Panc1 (cell line): Measurements from ENCODE around the gene NME5. TPM values are rescaled to one million over a fixed set of nuclear protein-coding genes. Genes with fewer than 3 reads are reported as not detected.

Experiments used
- ATAC-seq: fragments of 200-7000 bp; cut with Tn5 transposase; 2 replicates; pipeline ENCODE4 v1.9.1; 2020; ENCODE audit warnings: mild to moderate bottlenecking, moderate library complexity
- BruUV-seq: library from RNA; stranded (reverse); fragments of 400-500 nt; replicated peaks from 2 replicates; lab custom pipeline; 2021; lab: Mats Ljungman, UMichigan
- CTCF ChIA-PET: fragments of 300-600 bp; sonication (Branson Sonifier 250); formaldehyde crosslinking; loops from one replicate; lab custom pipeline; 2022; ENCODE audit warnings: antibody characterized with exemption; lab: Charles Lee
- POLR2A ChIA-PET: fragments of 300-600 bp; sonication (Branson Sonifier 250); formaldehyde crosslinking; loops from one replicate; lab custom pipeline; 2022; ENCODE audit warnings: antibody characterized with exemption; lab: Charles Lee
- DNase-seq: peaks from one replicate; pipeline ENCODE4 v3.0.0-alpha.2; 2010; ENCODE audit warnings: low read depth, low spot score
- H3K27ac ChIP-seq: 2 replicates; pipeline ENCODE4 v1.5.1; 2011; ENCODE audit warnings: mild to moderate bottlenecking, low read length, inconsistent platforms
- H3K27me3 ChIP-seq: fragments of 200-500 bp; sonication (Bioruptor generic); 2 replicates; pipeline ENCODE4 v1.6.0; 2014; ENCODE audit warnings: low read length, inconsistent platforms; ENCODE audit not compliant: control insufficient read depth, insufficient read depth
- H3K36me3 ChIP-seq: fragments of 200-500 bp; sonication (Bioruptor generic); 2 replicates; pipeline ENCODE4 v1.5.1; 2014; ENCODE audit warnings: inconsistent platforms, mild to moderate bottlenecking, low read length, moderate library complexity; ENCODE audit not compliant: control insufficient read depth, insufficient read depth
- H3K4me1 ChIP-seq: 2 replicates; pipeline ENCODE4 v1.5.1; 2011; ENCODE audit warnings: inconsistent platforms, mild to moderate bottlenecking, low read length, moderate library complexity; ENCODE audit not compliant: control insufficient read depth, insufficient read depth
- H3K4me3 ChIP-seq, 2 experiments: 2 replicates each; pipeline ENCODE4 v1.5.1; 2011 to 2012; ENCODE audit warnings: low read depth in 2 of 2, low read length in 2 of 2, mild to moderate bottlenecking in 2 of 2, inconsistent platforms in 1 of 2, moderate library complexity in 1 of 2
- H3K9me3 ChIP-seq: fragments of 200-500 bp; sonication (Bioruptor generic); 2 replicates; pipeline ENCODE4 v1.5.1; 2014; ENCODE audit warnings: low read depth, mild to moderate bottlenecking, inconsistent platforms, low read length, moderate library complexity; ENCODE audit not compliant: control insufficient read depth, insufficient read depth
- CTCF ChIP-seq: fragments of 450-650 bp; IDR thresholded peaks from 2 replicates; pipeline ENCODE4 v1.5.1; 2017; ENCODE audit warnings: mild to moderate bottlenecking
- POLR2AphosphoS5 ChIP-seq: IDR thresholded peaks from 2 replicates; pipeline ENCODE4 v1.6.1; 2012; ENCODE audit warnings: mild to moderate bottlenecking, low read depth, low read length, moderate library complexity
- REST ChIP-seq, 2 experiments: IDR thresholded peaks; 2 replicates each; pipeline ENCODE4 v1.6.1; 2011 to 2012; ENCODE audit warnings: low read depth in 2 of 2, control low read depth in 1 of 2, low read length in 1 of 2, mild to moderate bottlenecking in 1 of 2, moderate library complexity in 1 of 2; ENCODE audit not compliant: insufficient read depth in 1 of 2
- SIN3A ChIP-seq: IDR thresholded peaks from 2 replicates; pipeline ENCODE4 v1.6.1; 2012; ENCODE audit warnings: low read depth, mild to moderate bottlenecking, low read length, moderate library complexity, borderline replicate concordance; ENCODE audit not compliant: insufficient read depth
- TCF7L2 ChIP-seq: IDR thresholded peaks from 2 replicates; pipeline ENCODE4 v1.6.1; 2011; ENCODE audit warnings: mild to moderate bottlenecking, low read depth, low read length, inconsistent platforms
- in situ Hi-C: cut with HindIII; loops from 2 replicates; pipeline ENCODE4 v1.10.0; 2016; ENCODE audit warnings: low sequenced_read_pairs, low pct_unique_long_range_greater_than_20kb
- intact Hi-C: fragments of 100-400 bp; cut with micrococcal nuclease; formaldehyde crosslinking; loops from one replicate; pipeline ENCODE4 v1.10.0; 2022; ENCODE audit not compliant: unreplicated experiment
- total RNA-seq: library from RNA; stranded (reverse); gene quantifications from one replicate; pipeline ENCODE4 v1.2.1, GENCODE V29; 2021; ENCODE audit not compliant: unreplicated experiment

Gene NME5
- total RNA-seq, 1 experiment from 2014 or later, result 1.7 TPM

- no peaks in the 10 kb centered on the region for H3K9me3 ChIP-seq
- no peak within 1 kb of the TSS for H3K27ac ChIP-seq
- in situ Hi-C loops, result no loop called here
- H3K27me3 ChIP-seq, result no peaks in the 10 kb centered on the region
- CTCF ChIA-PET, result no interaction called here
- BruUV-seq, result no TSS peak
- no peak for ATAC-seq
- no peaks in the 10 kb centered on the region for H3K4me1 ChIP-seq
- intact Hi-C loops, result no loop called here
- no peak within 1 kb of the TSS for H3K4me3 ChIP-seq
- no peak for DNase-seq
- H3K36me3 ChIP-seq, result no peaks in the 10 kb centered on the region
- POLR2A ChIA-PET, result no interaction called here
- TF ChIP-seq CTCF (no peak), TCF7L2 (no peak), REST (IDR thresholded peaks at IDR 0.05; ENCODE audit: insufficient read depth in 1 of 2, low read depth in 2 of 2, low read length in 1 of 2) (no peak), POLR2AphosphoS5 (no peak), SIN3A (no peak)
Observed at GRCh38 chr5:138083702-138084101, 55.5 kb downstream of the NME5 start, which contains the start of gene WNT8A. TSS of gene WNT8A (plus strand) at chr5:138084033. CDS start at chr5:138084128, 95 bp downstream.

- CTCF ChIA-PET, result interaction anchor here (1.1 kb wide), 1 partner anchor 51 kb away, joined by 10 read pairs; no protein-coding TSS in a partner anchor
- no peak for DNase-seq
- no TSS peak for BruUV-seq
- TF ChIP-seq REST (IDR thresholded peaks at IDR 0.05; ENCODE audit: insufficient read depth in 1 of 2, low read depth in 2 of 2, low read length in 1 of 2) (no peak), TCF7L2 (no peak), SIN3A (no peak), CTCF (no peak; the same call in 1 of the 2 replicates), POLR2AphosphoS5 (no peak)
- ATAC-seq, result no peak
- H3K27me3 ChIP-seq, result no peaks in the 10 kb centered on the region
- no peaks in the 10 kb centered on the region for H3K4me1 ChIP-seq
- POLR2A ChIA-PET, result no interaction called here
- intact Hi-C loops, result no loop called here
- in situ Hi-C loops, result no loop called here
- no peak overlapping the region for H3K4me3 ChIP-seq
- no peaks in the 10 kb centered on the region for H3K36me3 ChIP-seq
- H3K9me3 ChIP-seq, result no peaks in the 10 kb centered on the region
- H3K27ac ChIP-seq, result no peak overlapping the region
Observed at GRCh38 chr5:138082033-138082432, 57.2 kb downstream of the NME5 start.
